HEK293T (cell line): ENCODE data around the gene NKX1-2.

Experiments used
- CTCF ChIA-PET: fragments of 350-600 bp; formaldehyde crosslinking; extraction: SDS; loops from one replicate; lab custom pipeline; 2021; ENCODE audit warnings: antibody characterized with exemption, inconsistent platforms; lab: Yijun Ruan, JAX
- POLR2A ChIA-PET: fragments of 350-600 bp; formaldehyde crosslinking; extraction: SDS; loops from one replicate; lab custom pipeline; 2020; ENCODE audit warnings: antibody characterized with exemption, inconsistent platforms; lab: Yijun Ruan, JAX
- DNase-seq: peaks from one replicate; pipeline ENCODE4 v3.0.0; 2012; ENCODE audit warnings: mixed read lengths; ENCODE audit errors: extremely low spot score
- ARNT ChIP-seq: fragments of 450-650 bp; IDR thresholded peaks from 2 replicates; pipeline ENCODE4 v1.6.1; 2017; ENCODE audit warnings: mild to moderate bottlenecking
- BHLHE40 ChIP-seq: fragments of 450-650 bp; IDR thresholded peaks from 2 replicates; pipeline ENCODE4 v1.6.1; 2016; ENCODE audit warnings: mild to moderate bottlenecking, moderate library complexity, borderline replicate concordance
- CTBP1 ChIP-seq: fragments of 450-650 bp; IDR thresholded peaks from 2 replicates; pipeline ENCODE4 v1.6.1; 2016; ENCODE audit warnings: borderline replicate concordance
- ELF4 ChIP-seq: fragments of 450-650 bp; IDR thresholded peaks from 2 replicates; pipeline ENCODE4 v1.6.1; 2017; ENCODE audit warnings: antibody characterized with exemption
- FOXA1 ChIP-seq: fragments of 450-650 bp; IDR thresholded peaks from 2 replicates; pipeline ENCODE4 v1.6.1; 2016; ENCODE audit warnings: mild to moderate bottlenecking
- FOXK2 ChIP-seq: fragments of 450-650 bp; IDR thresholded peaks from 2 replicates; pipeline ENCODE4 v1.6.1; 2016; ENCODE audit warnings: mild to moderate bottlenecking
- FOXM1 ChIP-seq: fragments of 450-650 bp; IDR thresholded peaks from 2 replicates; pipeline ENCODE4 v1.6.1; 2017; ENCODE audit warnings: mild to moderate bottlenecking, borderline replicate concordance
- HDGF ChIP-seq: fragments of 450-650 bp; IDR thresholded peaks from 2 replicates; pipeline ENCODE4 v1.6.1; 2017; ENCODE audit warnings: antibody characterized with exemption, borderline replicate concordance
- L3MBTL2 ChIP-seq: fragments of 450-650 bp; conservative IDR thresholded peaks from 2 replicates; pipeline ENCODE4 v1.6.1; 2016; ENCODE audit warnings: mild to moderate bottlenecking
- LEF1 ChIP-seq: fragments of 450-650 bp; IDR thresholded peaks from 2 replicates; pipeline ENCODE4 v1.6.1; 2017; ENCODE audit warnings: mild to moderate bottlenecking, borderline replicate concordance
- NFRKB ChIP-seq: fragments of 450-650 bp; IDR thresholded peaks from 2 replicates; pipeline ENCODE4 v1.6.1; 2016; ENCODE audit warnings: mild to moderate bottlenecking, moderate library complexity
- SP1 ChIP-seq: fragments of 450-650 bp; IDR thresholded peaks from 2 replicates; pipeline ENCODE4 v1.6.1; 2017
- SUZ12 ChIP-seq: fragments of 450-650 bp; IDR thresholded peaks from 2 replicates; pipeline ENCODE4 v1.6.1; 2016; ENCODE audit warnings: mild to moderate bottlenecking
- TARDBP ChIP-seq: fragments of 450-650 bp; IDR thresholded peaks from 2 replicates; pipeline ENCODE4 v1.6.1; 2016
- ZNF384 ChIP-seq: fragments of 450-650 bp; IDR thresholded peaks from 2 replicates; pipeline ENCODE4 v1.6.1; 2016
- TF ChIP-seq, protein P1 (sequence below): fragments of 450-650 bp; IDR thresholded peaks from 2 replicates; pipeline ENCODE4 v1.6.1; 2016

Gene NKX1-2

GRCh38 chr10:124416733-124417132 is 33.1 kb downstream of the NKX1-2 start:
- POLR2A ChIA-PET = no interaction called here
- TF ChIP-seq ZNF384 (peak; percentile 45; the same call in 1 of the 2 replicates), SUZ12 (no peak)
- CTCF ChIA-PET = interaction anchor here (1.0 kb wide), 1 partner anchor 28 kb away, joined by 4 read pairs; no protein-coding TSS in a partner anchor
- DNase-seq = no peak

DNA sequence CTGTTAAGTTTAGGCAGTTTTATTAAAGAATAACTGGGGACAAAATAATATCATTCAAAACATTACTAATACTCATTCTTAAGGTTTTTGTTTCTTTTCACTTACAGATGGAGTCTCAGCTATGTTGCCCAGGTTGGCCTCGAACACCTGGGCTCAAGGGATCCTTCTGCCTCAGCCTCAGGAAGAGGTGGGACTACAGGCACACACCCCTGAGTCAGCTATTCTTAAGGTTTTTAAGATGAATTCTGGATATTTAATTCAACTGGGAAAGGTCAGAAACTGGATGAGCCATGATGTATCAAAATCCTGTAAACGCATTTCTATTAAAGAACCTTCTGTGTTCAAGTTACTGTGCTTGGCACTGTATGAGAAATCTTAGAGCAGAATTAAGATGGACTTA is 34.6 kb downstream of the NKX1-2 start:
- POLR2A ChIA-PET = no interaction called here
- no peak for DNase-seq
- TF ChIP-seq L3MBTL2 (no peak), NFRKB (no peak), ELF4 (no peak), ARNT (no peak), SP1 (no peak), LEF1 (no peak), SUZ12 (no peak), BHLHE40 (no peak), ZNF384 (no peak), FOXK2 (no peak)
- CTCF ChIA-PET = interaction anchor here (1.5 kb wide), 1 partner anchor 12 kb away, joined by 4 read pairs; no protein-coding TSS in a partner anchor

DNA sequence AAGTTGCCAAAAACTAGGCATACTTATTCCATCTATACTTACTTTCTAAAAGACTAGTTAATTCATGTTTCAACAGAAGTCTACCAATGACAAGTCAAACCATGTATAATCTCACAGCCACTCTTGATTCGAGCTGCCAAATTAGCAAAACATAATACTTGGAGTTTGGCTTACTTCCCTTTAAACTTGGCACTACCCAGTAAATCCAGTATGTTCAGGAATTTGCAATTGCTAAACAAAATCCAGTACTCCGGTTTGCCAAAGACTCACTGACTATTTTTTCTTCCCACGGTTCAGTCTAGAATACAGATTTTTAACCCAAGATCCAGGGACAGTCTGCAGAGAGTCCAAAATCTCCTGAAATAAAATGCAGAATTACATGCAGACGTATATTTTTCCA is 35.8 kb downstream of the NKX1-2 start:
- DNase-seq = no peak
- POLR2A ChIA-PET = no interaction called here
- TF ChIP-seq HDGF = no peak
- TF ChIP-seq NFRKB = no peak
- no peak for TF ChIP-seq CTBP1
- TF ChIP-seq SUZ12 = no peak
- TF ChIP-seq SP1 = no peak
- TF ChIP-seq FOXA1 = no peak
- no peak for TF ChIP-seq ARNT
- TF ChIP-seq LEF1 = no peak
- no peak for TF ChIP-seq L3MBTL2
- TF ChIP-seq TARDBP = no peak
- TF ChIP-seq FOXM1 = no peak
- TF ChIP-seq ZNF384 = no peak
- TF ChIP-seq FOXK2 = no peak
- CTCF ChIA-PET = no interaction called here

DNA sequence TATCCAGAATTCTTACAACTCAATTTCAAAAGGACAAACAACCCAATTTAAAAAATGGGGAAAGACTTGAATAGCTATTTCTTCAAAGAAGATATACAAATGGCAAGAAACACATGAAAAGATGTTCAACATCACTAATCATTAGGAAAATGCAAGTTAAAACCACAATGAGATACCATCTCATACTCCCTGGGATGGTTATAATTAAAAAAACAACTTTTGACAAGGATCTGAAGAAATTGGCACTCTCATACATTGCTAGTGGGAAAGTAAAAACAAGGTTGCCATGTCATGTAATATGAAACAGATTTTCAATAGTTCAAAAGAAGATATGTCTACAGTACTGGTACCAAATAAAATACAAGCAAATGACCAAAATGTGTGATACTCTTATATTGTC is 40.1 kb downstream of the NKX1-2 start:
- DNase-seq = no peak
- TF ChIP-seq FOXK2 = no peak
- no peak for TF ChIP-seq NFRKB
- ChIA-PET CTCF (no interaction called here), POLR2A (no interaction called here)

DNA sequence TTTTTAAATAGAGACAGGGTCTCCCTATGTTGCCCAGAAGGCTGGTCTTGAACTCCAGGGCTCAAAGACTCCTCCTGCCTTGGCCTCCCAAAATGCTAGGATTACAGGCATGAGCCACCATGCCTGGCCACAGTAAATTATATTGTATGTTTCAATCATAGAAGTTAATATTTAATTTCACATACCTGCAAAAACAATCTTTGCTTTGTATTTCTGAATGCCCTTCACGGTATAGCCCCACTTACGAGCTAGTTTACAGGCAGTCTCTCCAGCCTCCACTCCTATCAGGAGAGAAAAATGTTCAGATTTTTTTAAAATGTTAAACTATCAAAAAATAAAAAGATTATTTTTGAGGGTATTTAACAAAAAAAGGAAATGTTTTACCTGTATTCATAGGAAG is 41.5 kb downstream of the NKX1-2 start:
- CTCF ChIA-PET = no interaction called here
- POLR2A ChIA-PET = no interaction called here
- no peak for DNase-seq
- TF ChIP-seq ELF4 (no peak), HDGF (no peak), CTBP1 (no peak), L3MBTL2 (no peak), BHLHE40 (no peak), FOXK2 (no peak), ZNF384 (no peak), TARDBP (no peak), LEF1 (no peak), FOXM1 (no peak)

DNA sequence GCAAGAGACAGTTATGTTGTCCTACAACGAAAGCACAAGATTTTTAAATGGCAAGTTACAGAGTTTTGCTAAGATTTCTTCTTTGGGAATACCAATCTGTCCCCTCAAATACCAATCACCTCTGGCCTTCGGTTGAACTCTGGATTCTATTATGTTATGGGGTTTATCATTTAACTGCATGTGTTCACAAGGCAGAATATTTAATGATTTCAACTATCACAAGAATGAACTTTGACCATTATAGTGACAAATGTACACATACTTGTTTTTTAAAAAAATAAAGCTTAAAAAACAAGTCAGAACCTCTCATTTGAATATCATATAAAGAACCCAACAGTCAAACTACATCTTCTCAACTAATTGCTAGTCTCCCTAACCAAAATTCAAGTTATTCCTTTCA is 42.4 kb downstream of the NKX1-2 start:
- CTCF ChIA-PET = no interaction called here
- no peak for TF ChIP-seq FOXK2
- no peak for TF ChIP-seq BHLHE40
- TF ChIP-seq FOXA1 = no peak
- no peak for TF ChIP-seq SP1
- TF ChIP-seq SUZ12 = no peak
- no peak for TF ChIP-seq ELF4
- no peak for TF ChIP-seq FOXM1
- no peak for TF ChIP-seq HDGF
- TF ChIP-seq CTBP1 = no peak
- TF ChIP-seq TARDBP = no peak
- POLR2A ChIA-PET = no interaction called here

GRCh38 chr10:124403548-124403947 is 46.3 kb downstream of the NKX1-2 start:
- POLR2A ChIA-PET = interaction anchor here (1.1 kb wide), 3 partner anchors 15 to 58 kb away, joined by 3 read pairs; partner anchors contain the start of genes LHPP and OAT
- CTCF ChIA-PET = interaction anchor here (0.5 to 1.6 kb wide), 13 partner anchors 9 to 1691 kb away, joined by 3 to 14 read pairs (median 3); no protein-coding TSS in a partner anchor
- no peak for TF ChIP-seq BHLHE40
- TF ChIP-seq LEF1 = no peak
- TF ChIP-seq, protein P1, sequence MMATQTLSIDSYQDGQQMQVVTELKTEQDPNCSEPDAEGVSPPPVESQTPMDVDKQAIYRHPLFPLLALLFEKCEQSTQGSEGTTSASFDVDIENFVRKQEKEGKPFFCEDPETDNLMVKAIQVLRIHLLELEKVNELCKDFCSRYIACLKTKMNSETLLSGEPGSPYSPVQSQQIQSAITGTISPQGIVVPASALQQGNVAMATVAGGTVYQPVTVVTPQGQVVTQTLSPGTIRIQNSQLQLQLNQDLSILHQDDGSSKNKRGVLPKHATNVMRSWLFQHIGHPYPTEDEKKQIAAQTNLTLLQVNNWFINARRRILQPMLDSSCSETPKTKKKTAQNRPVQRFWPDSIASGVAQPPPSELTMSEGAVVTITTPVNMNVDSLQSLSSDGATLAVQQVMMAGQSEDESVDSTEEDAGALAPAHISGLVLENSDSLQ = no peak
- TF ChIP-seq FOXK2 = no peak
- no peak for TF ChIP-seq L3MBTL2
- TF ChIP-seq SP1 = no peak
- TF ChIP-seq SUZ12 = no peak
- TF ChIP-seq FOXA1 = no peak
- TF ChIP-seq CTBP1 = no peak
- no peak for TF ChIP-seq NFRKB
- no peak for TF ChIP-seq ELF4
- no peak for TF ChIP-seq HDGF
- no peak for TF ChIP-seq ZNF384
- TF ChIP-seq TARDBP = no peak
- no peak for TF ChIP-seq FOXM1
- no peak for TF ChIP-seq ARNT
- peak; percentile 78 for DNase-seq

More for the DNA sequence above, 42.4 kb downstream of the NKX1-2 start:
- DNase-seq = no peak

GRCh38 chr10:124402273-124402672 is 47.6 kb downstream of the NKX1-2 start:
- DNase-seq = no peak
- ChIA-PET CTCF (no interaction called here), POLR2A (no interaction called here)
- TF ChIP-seq, protein P1 = no peak
- TF ChIP-seq LEF1 = no peak
- TF ChIP-seq SUZ12 = no peak
- TF ChIP-seq FOXM1 = no peak
- TF ChIP-seq FOXA1 = no peak
- no peak for TF ChIP-seq ZNF384
- TF ChIP-seq BHLHE40 = no peak
- no peak for TF ChIP-seq L3MBTL2
- TF ChIP-seq SP1 = no peak
- no peak for TF ChIP-seq ELF4
- TF ChIP-seq ARNT = no peak
- TF ChIP-seq CTBP1 = no peak
